Astrocyte of the cerebellum (primary cell): ENCODE measurements around the gene HSF2.

Experiments used
- DNase-seq: peaks from one replicate; pipeline ENCODE4 v3.0.0-alpha.2; 2011; ENCODE audit warnings: low read depth
- H3K4me3 ChIP-seq: 2 replicates; pipeline ENCODE4 v1.5.1; 2011; ENCODE audit warnings: mild to moderate bottlenecking, low read depth, low read length, moderate library complexity
- in situ Hi-C: cut with HindIII; loops from 2 replicates; pipeline ENCODE4 v1.10.0; 2017; ENCODE audit warnings: low sequenced_read_pairs
- TF ChIP-seq, protein P1 (sequence below): IDR thresholded peaks from 2 replicates; pipeline ENCODE4 v1.5.1; 2012; ENCODE audit warnings: low read length, low read depth, moderate library complexity, mild to moderate bottlenecking; ENCODE audit errors: missing control alignments

The HSF2 gene

DNA sequence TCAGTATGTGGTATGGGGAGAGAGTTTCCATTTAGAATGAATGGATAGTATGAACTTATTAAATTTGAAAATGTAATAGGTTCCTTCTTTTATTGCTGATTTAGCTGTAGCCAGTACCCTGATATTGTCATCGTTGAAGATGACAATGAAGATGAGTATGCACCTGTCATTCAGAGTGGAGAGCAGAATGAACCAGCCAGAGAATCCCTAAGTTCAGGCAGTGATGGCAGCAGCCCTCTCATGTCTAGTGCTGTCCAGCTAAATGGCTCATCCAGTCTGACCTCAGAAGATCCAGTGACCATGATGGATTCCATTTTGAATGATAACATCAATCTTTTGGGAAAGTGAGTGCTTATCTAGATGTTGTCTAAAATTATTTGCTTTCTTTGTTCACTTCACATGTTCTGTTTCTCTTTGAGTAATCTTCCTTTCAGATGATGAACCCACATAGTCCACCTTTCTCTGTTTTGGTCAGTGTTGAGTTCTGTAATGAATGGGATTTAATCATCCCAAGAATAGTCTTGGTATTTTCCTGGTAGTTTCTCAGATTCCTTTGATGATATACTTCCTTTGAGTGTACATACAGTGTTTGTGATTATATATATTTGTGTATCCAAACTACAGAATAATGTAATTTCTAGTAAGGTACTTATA is 23.3 kb downstream of the HSF2 start:
- no peak for DNase-seq
- TF ChIP-seq, protein P1, sequence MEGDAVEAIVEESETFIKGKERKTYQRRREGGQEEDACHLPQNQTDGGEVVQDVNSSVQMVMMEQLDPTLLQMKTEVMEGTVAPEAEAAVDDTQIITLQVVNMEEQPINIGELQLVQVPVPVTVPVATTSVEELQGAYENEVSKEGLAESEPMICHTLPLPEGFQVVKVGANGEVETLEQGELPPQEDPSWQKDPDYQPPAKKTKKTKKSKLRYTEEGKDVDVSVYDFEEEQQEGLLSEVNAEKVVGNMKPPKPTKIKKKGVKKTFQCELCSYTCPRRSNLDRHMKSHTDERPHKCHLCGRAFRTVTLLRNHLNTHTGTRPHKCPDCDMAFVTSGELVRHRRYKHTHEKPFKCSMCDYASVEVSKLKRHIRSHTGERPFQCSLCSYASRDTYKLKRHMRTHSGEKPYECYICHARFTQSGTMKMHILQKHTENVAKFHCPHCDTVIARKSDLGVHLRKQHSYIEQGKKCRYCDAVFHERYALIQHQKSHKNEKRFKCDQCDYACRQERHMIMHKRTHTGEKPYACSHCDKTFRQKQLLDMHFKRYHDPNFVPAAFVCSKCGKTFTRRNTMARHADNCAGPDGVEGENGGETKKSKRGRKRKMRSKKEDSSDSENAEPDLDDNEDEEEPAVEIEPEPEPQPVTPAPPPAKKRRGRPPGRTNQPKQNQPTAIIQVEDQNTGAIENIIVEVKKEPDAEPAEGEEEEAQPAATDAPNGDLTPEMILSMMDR = no peak
- no peak overlapping the region for H3K4me3 ChIP-seq
- in situ Hi-C loops = no loop called here

DNA sequence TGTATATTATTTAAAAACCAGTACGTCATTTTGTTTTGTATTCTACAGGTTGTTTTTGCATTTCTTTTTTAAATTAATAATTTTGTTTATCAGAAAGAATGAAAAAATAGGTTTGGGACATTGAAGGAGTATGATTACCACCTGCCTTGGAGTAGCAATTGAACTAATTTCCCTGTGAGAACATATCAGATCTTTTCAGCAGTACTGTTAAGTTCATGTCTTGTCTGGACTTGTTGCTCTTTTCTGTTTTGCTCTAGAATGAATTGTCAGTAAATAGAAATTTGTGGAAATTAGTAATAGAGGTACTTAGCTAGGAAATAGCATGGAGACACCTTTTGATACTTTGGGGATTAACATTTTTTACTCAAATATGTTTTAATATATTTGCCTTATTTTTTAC is 24.3 kb downstream of the HSF2 start:
- no peak for DNase-seq
- TF ChIP-seq, protein P1 = no peak
- no peak overlapping the region for H3K4me3 ChIP-seq
- in situ Hi-C loops = no loop called here

DNA sequence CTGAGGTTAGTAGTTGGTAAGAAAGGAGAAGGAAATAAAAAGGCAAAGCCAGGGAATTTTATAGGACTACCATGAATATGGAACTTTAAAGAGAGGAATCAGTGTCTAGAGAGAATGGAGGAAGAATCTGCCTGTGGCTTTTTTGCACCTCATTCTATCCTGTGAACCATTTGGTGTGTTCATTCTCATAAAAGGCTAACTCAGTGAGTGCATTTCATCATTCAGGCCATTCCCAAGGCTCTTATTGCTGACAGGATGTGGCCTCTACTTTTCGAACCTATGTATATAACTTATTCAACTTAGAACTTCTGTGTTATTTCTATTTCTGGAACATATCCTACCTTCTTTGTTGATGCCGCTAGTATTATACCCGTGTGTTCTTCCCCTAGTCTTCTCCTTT is 27.1 kb downstream of the HSF2 start:
- DNase-seq = no peak
- H3K4me3 ChIP-seq = no peak overlapping the region
- TF ChIP-seq, protein P1 = no peak
- in situ Hi-C loops = no loop called here

DNA sequence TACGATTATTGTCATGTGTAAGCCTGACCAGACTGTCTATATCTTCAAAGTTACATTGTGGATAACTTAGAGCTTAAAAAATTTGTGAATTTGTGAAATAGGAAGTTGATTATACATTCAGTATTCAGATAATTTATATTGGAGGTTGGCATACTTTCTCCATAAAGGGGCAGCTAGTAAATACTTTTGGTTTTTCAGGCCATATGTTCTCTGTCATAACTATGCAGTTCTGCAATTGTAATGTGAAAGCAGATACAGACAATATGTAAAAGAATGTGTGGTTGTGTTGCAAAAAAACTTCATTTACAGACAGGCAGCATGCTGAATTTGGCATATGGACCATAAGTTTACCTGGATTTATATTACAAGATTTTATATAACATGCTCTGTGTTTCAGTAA is 29.3 kb downstream of the HSF2 start:
- TF ChIP-seq, protein P1 = no peak
- in situ Hi-C loops = no loop called here
- no peak for DNase-seq
- no peak overlapping the region for H3K4me3 ChIP-seq

DNA sequence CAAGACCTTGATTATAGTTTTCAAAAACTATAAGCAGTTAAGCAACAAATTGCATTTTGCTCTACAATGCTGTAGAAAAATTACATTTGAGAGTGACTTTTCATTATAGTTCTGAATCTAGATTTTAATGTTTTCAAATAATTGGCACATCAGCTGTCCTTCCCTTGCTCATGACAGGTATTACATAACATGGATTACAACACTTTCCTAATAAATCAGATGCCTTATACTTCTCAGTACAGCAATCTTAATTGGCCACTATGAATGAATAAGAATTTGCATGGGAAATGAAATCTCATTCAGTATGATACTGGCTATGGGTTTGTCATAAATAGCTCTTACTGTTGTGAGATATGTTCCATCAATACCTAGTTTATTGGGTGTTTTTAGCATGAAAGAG is 29.9 kb downstream of the HSF2 start:
- in situ Hi-C loops = no loop called here
- H3K4me3 ChIP-seq = no peak overlapping the region

DNA sequence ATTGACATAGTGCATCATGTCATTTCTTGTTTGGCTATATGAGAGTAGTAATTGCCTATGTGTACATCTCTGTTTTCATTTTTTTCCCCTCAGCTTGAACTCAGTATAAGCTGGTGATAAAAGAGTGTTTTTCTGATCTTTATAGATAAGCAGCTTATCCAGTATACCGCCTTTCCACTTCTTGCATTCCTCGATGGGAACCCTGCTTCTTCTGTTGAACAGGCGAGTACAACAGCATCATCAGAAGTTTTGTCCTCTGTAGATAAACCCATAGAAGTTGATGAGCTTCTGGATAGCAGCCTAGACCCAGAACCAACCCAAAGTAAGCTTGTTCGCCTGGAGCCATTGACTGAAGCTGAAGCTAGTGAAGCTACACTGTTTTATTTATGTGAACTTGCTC is 32.3 kb downstream of the HSF2 start:
- no peak for DNase-seq
- in situ Hi-C loops = no loop called here
- TF ChIP-seq, protein P1 = no peak
- H3K4me3 ChIP-seq = no peak overlapping the region

More for the DNA sequence above, 29.9 kb downstream of the HSF2 start:
- TF ChIP-seq, protein P1 = no peak
- DNase-seq = no peak
